ENCODE data around the gene ZGPAT. TPM values are rescaled to one million over a fixed set of nuclear protein-coding genes. Genes with fewer than 3 reads are reported as not detected.

Gene ZGPAT
- total RNA-seq, 1 experiment from 2014 or later, result 28.3 TPM

- DNase-seq (ENCODE audit: low spot score), result no peak
- Histone ChIP-seq H3K4me1 (ENCODE audit: insufficient read depth, low read length, poor library complexity, severe bottlenecking) (peaks cover 16% of the 10 kb centered on the region), H3K27ac (ENCODE audit: low read depth, low read length, poor library complexity, severe bottlenecking) (no peak overlapping the region), H3K36me3 (ENCODE audit: insufficient read depth, low read length, poor library complexity, severe bottlenecking) (peaks cover 15% of the 10 kb centered on the region), H3K4me3 (ENCODE audit: low read depth, low read length, poor library complexity, severe bottlenecking) (no peak overlapping the region), H3K9me3 (ENCODE audit: low read depth, low read length, poor library complexity, severe bottlenecking) (no peaks in the 10 kb centered on the region), H3K27me3 (replicated peaks; ENCODE audit: insufficient read depth, low read depth, low read length, poor library complexity) (no peaks in the 10 kb centered on the region)
- POLR2A ChIA-PET (ENCODE audit: low non-redundant PET), result interaction anchor here (0.8 kb wide), 1 partner anchor 13 kb away, joined by 28 read pairs; no protein-coding TSS in a partner anchor
- no TSS peak for BruUV-seq (replicated peaks)
- intact Hi-C loops (cut with micrococcal nuclease; ENCODE audit: unreplicated experiment), result no loop called here
- CTCF ChIA-PET, result no interaction called here
- TF ChIP-seq, protein P1, sequence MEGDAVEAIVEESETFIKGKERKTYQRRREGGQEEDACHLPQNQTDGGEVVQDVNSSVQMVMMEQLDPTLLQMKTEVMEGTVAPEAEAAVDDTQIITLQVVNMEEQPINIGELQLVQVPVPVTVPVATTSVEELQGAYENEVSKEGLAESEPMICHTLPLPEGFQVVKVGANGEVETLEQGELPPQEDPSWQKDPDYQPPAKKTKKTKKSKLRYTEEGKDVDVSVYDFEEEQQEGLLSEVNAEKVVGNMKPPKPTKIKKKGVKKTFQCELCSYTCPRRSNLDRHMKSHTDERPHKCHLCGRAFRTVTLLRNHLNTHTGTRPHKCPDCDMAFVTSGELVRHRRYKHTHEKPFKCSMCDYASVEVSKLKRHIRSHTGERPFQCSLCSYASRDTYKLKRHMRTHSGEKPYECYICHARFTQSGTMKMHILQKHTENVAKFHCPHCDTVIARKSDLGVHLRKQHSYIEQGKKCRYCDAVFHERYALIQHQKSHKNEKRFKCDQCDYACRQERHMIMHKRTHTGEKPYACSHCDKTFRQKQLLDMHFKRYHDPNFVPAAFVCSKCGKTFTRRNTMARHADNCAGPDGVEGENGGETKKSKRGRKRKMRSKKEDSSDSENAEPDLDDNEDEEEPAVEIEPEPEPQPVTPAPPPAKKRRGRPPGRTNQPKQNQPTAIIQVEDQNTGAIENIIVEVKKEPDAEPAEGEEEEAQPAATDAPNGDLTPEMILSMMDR (conservative IDR thresholded peaks at IDR 0.05; ENCODE audit: low read depth, low read length), result no peak
- TF ChIP-seq EZH2 (IDR thresholded peaks at IDR 0.05; ENCODE audit: borderline replicate concordance, low read depth, low read length, poor library complexity, severe bottlenecking), result no peak
Observed at GRCh38 chr20:63701051-63701328, 6.8 kb upstream of the ZGPAT start.

GRCh38 chr20:63701329-63702035 lies 6.4 kb upstream of the ZGPAT start:
- Histone ChIP-seq H3K27ac (ENCODE audit: low read depth, low read length, poor library complexity, severe bottlenecking) (no peak overlapping the region), H3K27me3 (replicated peaks; ENCODE audit: insufficient read depth, low read depth, low read length, poor library complexity) (no peaks in the 10 kb centered on the region), H3K4me3 (ENCODE audit: low read depth, low read length, poor library complexity, severe bottlenecking) (no peak overlapping the region), H3K9me3 (ENCODE audit: low read depth, low read length, poor library complexity, severe bottlenecking) (no peaks in the 10 kb centered on the region), H3K36me3 (ENCODE audit: insufficient read depth, low read length, poor library complexity, severe bottlenecking) (peaks cover 19% of the 10 kb centered on the region), H3K4me1 (ENCODE audit: insufficient read depth, low read length, poor library complexity, severe bottlenecking) (peaks cover 16% of the 10 kb centered on the region)
- TF ChIP-seq EZH2 (IDR thresholded peaks at IDR 0.05; ENCODE audit: borderline replicate concordance, low read depth, low read length, poor library complexity, severe bottlenecking), result no peak
- TF ChIP-seq, protein P1 (conservative IDR thresholded peaks at IDR 0.05; ENCODE audit: low read depth, low read length), result no peak
- ChIA-PET POLR2A (ENCODE audit: low non-redundant PET) (interaction anchor here (0.8 kb wide), 1 partner anchor 13 kb away, joined by 28 read pairs; no protein-coding TSS in a partner anchor), CTCF (no interaction called here)
- intact Hi-C loops (cut with micrococcal nuclease; ENCODE audit: unreplicated experiment), result no loop called here
- no TSS peak for BruUV-seq (replicated peaks)
- DNase-seq (ENCODE audit: low spot score), result no peak

- POLR2A ChIA-PET (ENCODE audit: low non-redundant PET), result interaction anchor here (0.8 kb wide), 1 partner anchor 12 kb away, joined by 28 read pairs; no protein-coding TSS in a partner anchor
- no peaks in the 10 kb centered on the region for H3K9me3 ChIP-seq (ENCODE audit: low read depth, low read length, poor library complexity, severe bottlenecking)
- CTCF ChIA-PET, result no interaction called here
- BruUV-seq (replicated peaks), result no TSS peak
- no peak overlapping the region for H3K4me3 ChIP-seq (ENCODE audit: low read depth, low read length, poor library complexity, severe bottlenecking)
- intact Hi-C loops (cut with micrococcal nuclease; ENCODE audit: unreplicated experiment), result no loop called here
- TF ChIP-seq EZH2 (IDR thresholded peaks at IDR 0.05; ENCODE audit: borderline replicate concordance, low read depth, low read length, poor library complexity, severe bottlenecking), result no peak
- TF ChIP-seq, protein P1 (conservative IDR thresholded peaks at IDR 0.05; ENCODE audit: low read depth, low read length), result no peak
- H3K4me1 ChIP-seq (ENCODE audit: insufficient read depth, low read length, poor library complexity, severe bottlenecking), result peaks cover 16% of the 10 kb centered on the region
- no peak for DNase-seq (ENCODE audit: low spot score)
- H3K27me3 ChIP-seq (replicated peaks; ENCODE audit: insufficient read depth, low read depth, low read length, poor library complexity), result no peaks in the 10 kb centered on the region
- H3K36me3 ChIP-seq (ENCODE audit: insufficient read depth, low read length, poor library complexity, severe bottlenecking), result peaks cover 21% of the 10 kb centered on the region
- no peak overlapping the region for H3K27ac ChIP-seq (ENCODE audit: low read depth, low read length, poor library complexity, severe bottlenecking)
Observed at GRCh38 chr20:63702036-63702665, 5.7 kb upstream of the ZGPAT start.
